GM23248 (cell line): ENCODE data around the gene TRIM63.

Source experiments
- EZH2 ChIP-seq: fragments of 200-600 bp; sonication (generic); IDR thresholded peaks from 2 replicates; pipeline ENCODE4 v1.6.1; 2018; ENCODE audit warnings: antibody characterized with exemption, mild to moderate bottlenecking; ENCODE audit not compliant: insufficient read depth, poor library complexity, severe bottlenecking
- EZH2phosphoT487 ChIP-seq: fragments of 200-600 bp; sonication (generic); IDR thresholded peaks from 2 replicates; pipeline ENCODE4 v1.6.1; 2018; ENCODE audit warnings: antibody characterized with exemption, moderate library complexity, mild to moderate bottlenecking, low read depth; ENCODE audit not compliant: insufficient read depth

DNA sequence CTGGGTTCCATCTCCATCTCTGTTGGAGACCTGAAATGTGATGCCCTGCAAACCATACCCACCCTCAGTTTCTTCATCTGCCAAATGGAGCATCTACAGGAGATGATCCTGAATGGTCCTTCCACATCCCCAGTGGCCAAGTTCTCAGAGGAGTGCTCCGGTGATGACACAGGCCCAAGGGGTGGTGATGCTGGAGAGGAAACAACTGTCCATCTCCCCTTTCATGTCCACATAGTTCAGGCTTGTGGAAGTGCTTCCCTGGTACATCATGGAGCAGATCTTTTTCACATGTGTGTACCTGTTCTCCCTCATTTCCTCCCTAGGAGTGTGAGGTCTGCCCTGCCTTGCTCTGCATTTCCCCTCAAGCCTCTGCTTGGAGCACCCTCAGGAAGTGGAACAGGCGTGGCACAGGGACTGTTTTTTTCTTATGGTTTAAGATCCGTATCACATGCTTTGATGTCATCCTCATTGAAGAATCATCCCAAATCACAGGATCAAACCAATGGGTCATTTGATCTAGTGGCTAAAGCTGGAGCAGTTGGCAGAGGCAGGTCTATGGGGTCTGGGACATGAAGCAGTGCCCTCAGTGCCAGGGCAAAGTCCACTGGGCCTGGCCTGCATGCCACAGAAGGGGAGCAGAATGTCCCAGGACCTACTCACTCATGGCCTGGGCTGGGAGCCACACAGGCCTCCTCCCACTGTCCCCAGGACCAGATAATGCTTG, 8.2 kb upstream of the TRIM63 start:
- TF ChIP-seq EZH2phosphoT487 = no peak
- TF ChIP-seq EZH2 = no peak
